ENCODE data around the gene ZNF644. TPM values are rescaled to one million over a fixed set of nuclear protein-coding genes. Genes with fewer than 3 reads are reported as not detected.

The ZNF644 gene
- total RNA-seq, 5 donors from 2014 or later (not counting 1 experiment from before 2014, with no cell fraction given): 55.0 to 139 (median 62.7) TPM

DNA sequence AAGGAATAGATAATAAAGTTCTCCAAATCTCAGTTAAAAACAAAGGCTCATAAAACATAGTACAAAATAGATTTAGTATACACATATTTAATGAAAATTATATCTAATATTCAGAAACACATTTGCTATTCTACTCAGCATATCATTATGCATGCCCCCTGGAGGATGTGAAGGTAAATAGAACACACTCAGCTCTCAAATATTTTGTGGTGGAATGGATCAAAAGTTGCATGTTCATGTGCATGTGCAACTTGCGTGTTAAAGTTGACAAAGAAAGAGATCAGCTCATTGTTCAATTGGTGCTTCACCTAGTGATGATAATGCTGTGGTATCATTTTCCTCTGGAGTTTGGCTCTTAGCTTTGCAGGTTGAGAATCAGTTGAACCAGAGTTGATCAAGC lies 4.9 kb upstream of the ZNF644 start:
- WGBS (ENCODE audit: insufficient coverage): 100% methylated on average over 1 of the region's 1 CpG
- H3K36me3 ChIP-seq (ENCODE audit: control insufficient read depth in 2 of 2, extremely low read depth in 1 of 2, insufficient read depth in 1 of 2, low read length in 1 of 2): no peaks in the 10 kb centered on the region
- no peak for ATAC-seq (replicated peaks in 1 of 4)
- CTCF ChIA-PET: interaction anchor here (0.7 to 1.2 kb wide), 4 partner anchors 9 to 448 kb away, joined by 3 to 7 read pairs (median 4); no protein-coding TSS in a partner anchor
- Mint-ChIP-seq H3K4me3 (no peak overlapping the region), H3K27ac (no peak overlapping the region), H3K27me3 (peaks cover 9 to 10% of the 10 kb centered on the region in 2 donors), H3K9me3 (no peaks in the 10 kb centered on the region), H3K4me1 (peaks cover 29 to 33% (median 29%) of the 10 kb centered on the region in 3 donors), H3K36me3 (no peaks in the 10 kb centered on the region)
- POLR2A ChIA-PET: interaction anchor here in 1 of 2 donors (0.6 kb wide), 1 partner anchor 149 kb away, joined by 3 read pairs; no protein-coding TSS in a partner anchor
- DNase-seq: peak in 1 of 35 experiments; percentile 32
- peaks cover 0 to 3% of the 10 kb centered on the region in 2 experiments for H3K27me3 ChIP-seq (replicated peaks in 1 of 2; ENCODE audit: control insufficient read depth in 2 of 2, extremely low read depth in 1 of 2, insufficient read depth in 2 of 2, low read length in 1 of 2)
- peaks cover 9% of the 10 kb centered on the region in 2 experiments for H3K4me1 ChIP-seq (ENCODE audit: control insufficient read depth in 1 of 2, extremely low read depth in 1 of 2, insufficient read depth in 2 of 2, low read length in 2 of 2)
- H3K27ac ChIP-seq (ENCODE audit: low read length): no peak overlapping the region
- no peak overlapping the region for H3K4me3 ChIP-seq (ENCODE audit: control insufficient read depth in 1 of 2, extremely low read depth in 1 of 2, low read length in 1 of 2)
- no peaks in the 10 kb centered on the region for H3K9me3 ChIP-seq

DNA sequence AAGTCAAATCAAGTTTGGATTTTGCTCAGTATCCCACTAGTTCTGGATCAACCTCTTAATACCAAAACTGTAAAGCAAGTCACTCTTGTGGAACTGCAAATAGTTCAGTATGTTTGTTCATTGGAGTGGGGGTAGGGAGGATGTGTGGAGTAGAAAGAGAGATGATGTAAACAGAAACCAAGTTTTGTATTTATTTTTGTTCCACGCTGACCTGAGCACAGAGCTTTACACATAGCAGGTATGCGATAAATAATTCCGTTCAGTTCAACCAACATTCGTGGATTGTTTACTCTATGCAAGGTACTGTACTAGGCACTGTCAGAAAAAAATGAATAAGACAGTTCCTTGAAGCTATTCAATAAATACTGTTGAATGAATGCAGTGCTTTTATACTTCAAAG lies 4.5 kb upstream of the ZNF644 start:
- CTCF ChIA-PET: interaction anchor here (0.7 to 1.2 kb wide), 4 partner anchors 8 to 447 kb away, joined by 3 to 7 read pairs (median 4); no protein-coding TSS in a partner anchor
- Mint-ChIP-seq H3K4me1 (peaks cover 29 to 33% (median 29%) of the 10 kb centered on the region in 3 donors), H3K27me3 (peaks cover 7% of the 10 kb centered on the region in 2 donors), H3K36me3 (no peaks in the 10 kb centered on the region), H3K9me3 (no peaks in the 10 kb centered on the region), H3K4me3 (no peak overlapping the region), H3K27ac (no peak overlapping the region)
- Histone ChIP-seq H3K27me3 (replicated peaks in 1 of 2; ENCODE audit: control insufficient read depth in 2 of 2, extremely low read depth in 1 of 2, insufficient read depth in 2 of 2, low read length in 1 of 2) (peaks cover 0 to 3% of the 10 kb centered on the region in 2 experiments), H3K4me1 (ENCODE audit: control insufficient read depth in 1 of 2, extremely low read depth in 1 of 2, insufficient read depth in 2 of 2, low read length in 2 of 2) (peaks cover 9 to 11% of the 10 kb centered on the region in 2 experiments), H3K4me3 (ENCODE audit: control insufficient read depth in 1 of 2, extremely low read depth in 1 of 2, low read length in 1 of 2) (no peak overlapping the region), H3K9me3 (no peaks in the 10 kb centered on the region), H3K27ac (ENCODE audit: low read length) (no peak overlapping the region), H3K36me3 (ENCODE audit: control insufficient read depth in 2 of 2, extremely low read depth in 1 of 2, insufficient read depth in 1 of 2, low read length in 1 of 2) (no peaks in the 10 kb centered on the region)
- no peak for ATAC-seq (replicated peaks in 1 of 4)
- POLR2A ChIA-PET: interaction anchor here in 1 of 2 donors (0.6 kb wide), 1 partner anchor 148 kb away, joined by 3 read pairs; no protein-coding TSS in a partner anchor
- WGBS (ENCODE audit: insufficient coverage): 80% methylated on average over 1 of the region's 4 CpGs
- DNase-seq: no peak

DNA sequence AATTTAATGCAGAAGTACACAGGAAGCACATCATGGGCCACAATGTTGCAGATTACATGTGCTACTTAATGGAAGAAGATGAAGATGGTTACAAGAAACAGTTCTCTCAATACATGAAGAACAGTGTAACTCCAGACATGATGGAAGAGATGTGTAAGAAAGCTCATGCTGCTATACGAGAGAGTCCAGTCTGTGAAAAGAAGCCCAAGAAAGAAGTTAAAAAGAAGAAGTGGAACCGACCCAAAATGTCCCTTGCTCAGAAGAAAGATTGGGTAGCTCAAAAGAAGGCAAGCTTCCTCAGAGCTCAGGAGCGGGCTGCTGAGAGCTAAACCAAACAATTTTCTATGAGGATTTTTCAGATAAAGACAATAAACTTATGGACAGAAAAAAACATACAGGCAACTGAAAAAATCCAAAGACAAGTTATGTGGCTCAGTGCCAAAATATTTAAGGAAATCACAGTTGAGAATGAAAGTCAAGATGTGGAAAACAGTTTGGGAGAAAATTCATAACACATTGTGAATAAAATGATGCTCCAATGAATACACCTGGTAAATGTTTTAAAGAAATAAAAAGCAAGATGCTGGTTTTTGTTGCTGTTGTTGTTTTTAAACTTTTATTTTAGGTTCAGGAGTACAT lies 2.8 kb upstream of the ZNF644 start:
- Mint-ChIP-seq H3K36me3 (no peaks in the 10 kb centered on the region), H3K9me3 (no peaks in the 10 kb centered on the region), H3K4me1 (peaks cover 44 to 46% (median 45%) of the 10 kb centered on the region in 3 donors), H3K27me3 (no peaks in the 10 kb centered on the region), H3K27ac (peak overlapping the region in 1 of 2 donors; percentile 7), H3K4me3 (peak overlapping the region in 1 of 3 donors; percentile 1)
- no peak overlapping the region for H3K4me3 ChIP-seq (ENCODE audit: control insufficient read depth in 1 of 2, extremely low read depth in 1 of 2, low read length in 1 of 2)
- H3K4me1 ChIP-seq (ENCODE audit: control insufficient read depth in 1 of 2, extremely low read depth in 1 of 2, insufficient read depth in 2 of 2, low read length in 2 of 2): peaks cover 16 to 22% of the 10 kb centered on the region in 2 experiments
- DNase-seq (no peak), ATAC-seq (replicated peaks in 1 of 4) (no peak)
- H3K36me3 ChIP-seq (ENCODE audit: control insufficient read depth in 2 of 2, extremely low read depth in 1 of 2, insufficient read depth in 1 of 2, low read length in 1 of 2): no peaks in the 10 kb centered on the region
- no peaks in the 10 kb centered on the region for H3K27me3 ChIP-seq (replicated peaks in 1 of 2; ENCODE audit: control insufficient read depth in 2 of 2, extremely low read depth in 1 of 2, insufficient read depth in 2 of 2, low read length in 1 of 2)
- 53% methylated on average over 2 of the region's 3 CpGs for WGBS (ENCODE audit: insufficient coverage)
- POLR2A ChIA-PET: no interaction called here
- no peak overlapping the region for H3K27ac ChIP-seq (ENCODE audit: low read length)
- CTCF ChIA-PET: no interaction called here
- H3K9me3 ChIP-seq: no peaks in the 10 kb centered on the region

DNA sequence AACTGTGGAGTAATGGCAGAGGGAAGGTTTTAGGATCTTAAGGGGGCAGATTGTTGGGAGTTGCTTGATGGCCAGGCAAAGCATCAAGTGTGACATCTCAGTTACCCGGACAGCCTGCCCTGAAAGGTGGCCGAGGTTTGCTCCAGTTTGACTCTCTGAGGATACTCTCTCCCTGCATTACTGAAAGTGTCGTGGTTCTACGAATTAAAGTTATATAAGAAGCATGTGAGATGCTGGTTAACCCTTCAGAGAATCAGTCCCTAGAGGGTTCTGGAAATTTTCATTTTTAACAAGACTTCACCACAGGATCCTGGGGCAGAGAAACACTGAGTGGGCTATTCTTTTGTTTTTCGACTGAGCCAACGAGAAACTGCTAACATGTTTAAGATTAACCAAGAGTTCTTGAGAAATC lies 689 bp upstream of the ZNF644 start:
- ChIA-PET CTCF (interaction anchor here in 1 of 2 donors (0.7 kb wide), 1 partner anchor 17 kb away, joined by 3 read pairs; no protein-coding TSS in a partner anchor), POLR2A (no interaction called here)
- Mint-ChIP-seq H3K4me3 (peak overlapping the region; percentile 89 to 95 (median 93)), H3K27ac (peak overlapping the region; percentile 94 to 99), H3K36me3 (peaks cover 5% of the 10 kb centered on the region), H3K4me1 (peaks cover 65 to 67% (median 66%) of the 10 kb centered on the region in 3 donors), H3K9me3 (no peaks in the 10 kb centered on the region), H3K27me3 (no peaks in the 10 kb centered on the region)
- H3K36me3 ChIP-seq (ENCODE audit: control insufficient read depth in 2 of 2, extremely low read depth in 1 of 2, insufficient read depth in 1 of 2, low read length in 1 of 2): no peaks in the 10 kb centered on the region
- WGBS (ENCODE audit: insufficient coverage): no CpG with 5 or more reads among the region's 6 CpGs
- ATAC-seq (replicated peaks in 1 of 4) (no peak), DNase-seq (peak in 1 of 35 experiments; percentile 2)
- H3K27ac ChIP-seq (ENCODE audit: low read length): peak overlapping the region; percentile 100
- no peaks in the 10 kb centered on the region for H3K27me3 ChIP-seq (replicated peaks in 1 of 2; ENCODE audit: control insufficient read depth in 2 of 2, extremely low read depth in 1 of 2, insufficient read depth in 2 of 2, low read length in 1 of 2)
- H3K4me1 ChIP-seq (ENCODE audit: control insufficient read depth in 1 of 2, extremely low read depth in 1 of 2, insufficient read depth in 2 of 2, low read length in 2 of 2): peaks cover 24 to 38% of the 10 kb centered on the region in 2 experiments
- no peaks in the 10 kb centered on the region for H3K9me3 ChIP-seq
- peak overlapping the region; percentile 92 to 99 for H3K4me3 ChIP-seq (ENCODE audit: control insufficient read depth in 1 of 2, extremely low read depth in 1 of 2, low read length in 1 of 2)

DNA sequence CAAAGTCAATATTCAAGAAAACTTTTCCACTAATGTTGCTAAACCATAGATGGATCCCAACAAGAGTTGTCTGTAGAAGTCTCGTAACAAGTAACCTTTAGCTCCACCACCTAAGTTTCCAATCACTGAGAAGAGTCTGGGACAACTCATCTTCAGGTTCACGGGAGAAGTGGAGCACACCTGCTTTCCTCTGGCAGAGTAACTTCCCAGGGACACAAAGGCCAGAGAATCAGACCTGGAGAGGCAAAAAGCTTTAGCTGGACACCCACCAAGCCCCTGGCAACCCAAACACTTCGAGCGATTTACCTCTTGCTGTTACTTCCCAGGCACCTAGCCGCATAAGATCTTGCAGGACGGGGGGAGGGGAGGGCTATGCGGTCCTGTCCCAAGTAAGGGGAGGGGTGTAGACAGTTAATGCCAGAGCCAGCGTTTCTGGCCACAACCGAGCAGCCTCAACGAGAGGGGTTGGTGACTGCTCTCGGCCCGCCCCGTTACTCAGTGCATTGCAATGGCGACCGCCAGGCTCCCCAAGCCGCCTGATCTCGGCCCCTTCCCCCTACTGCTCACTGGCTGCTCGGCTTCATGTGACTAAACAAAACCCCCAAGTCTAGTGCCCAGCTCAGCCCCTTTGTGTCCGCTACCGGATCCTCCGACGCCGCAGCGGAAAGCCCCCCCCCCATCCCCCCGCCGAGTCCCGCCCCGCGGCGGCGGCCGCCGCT lies 709 bp downstream of the ZNF644 start:
- H3K27ac Mint-ChIP-seq: peak overlapping the region; percentile 95 to 96
- H3K27me3 ChIP-seq (replicated peaks in 1 of 2; ENCODE audit: control insufficient read depth in 2 of 2, extremely low read depth in 1 of 2, insufficient read depth in 2 of 2, low read length in 1 of 2): no peaks in the 10 kb centered on the region
- no peaks in the 10 kb centered on the region for H3K36me3 ChIP-seq (ENCODE audit: control insufficient read depth in 2 of 2, extremely low read depth in 1 of 2, insufficient read depth in 1 of 2, low read length in 1 of 2)
- CTCF ChIA-PET: no interaction called here
- peak overlapping the region; percentile 73 to 99 for H3K4me3 ChIP-seq (ENCODE audit: control insufficient read depth in 1 of 2, extremely low read depth in 1 of 2, low read length in 1 of 2)
- H3K36me3 Mint-ChIP-seq: peaks cover 5% of the 10 kb centered on the region
- no peaks in the 10 kb centered on the region for H3K9me3 ChIP-seq
- DNase-seq (peak; percentile 36 to 80 (median 64)), ATAC-seq (replicated peaks in 1 of 4) (peak; percentile 17 to 56 (median 36))
- H3K9me3 Mint-ChIP-seq: no peaks in the 10 kb centered on the region
- POLR2A ChIA-PET: interaction anchor here in 1 of 2 donors (0.6 to 1.9 kb wide), 5 partner anchors 10 to 1285 kb away, joined by 3 to 7 read pairs (median 6); no protein-coding TSS in a partner anchor
- H3K27ac ChIP-seq (ENCODE audit: low read length): peak overlapping the region; percentile 100
- H3K27me3 Mint-ChIP-seq: no peaks in the 10 kb centered on the region
- peaks cover 32 to 40% of the 10 kb centered on the region in 2 experiments for H3K4me1 ChIP-seq (ENCODE audit: control insufficient read depth in 1 of 2, extremely low read depth in 1 of 2, insufficient read depth in 2 of 2, low read length in 2 of 2)
- peak overlapping the region; percentile 89 to 95 (median 93) for H3K4me3 Mint-ChIP-seq
- WGBS (ENCODE audit: insufficient coverage): 1% methylated on average over 16 of the region's 33 CpGs
- peaks cover 72 to 77% (median 76%) of the 10 kb centered on the region in 3 donors for H3K4me1 Mint-ChIP-seq

DNA sequence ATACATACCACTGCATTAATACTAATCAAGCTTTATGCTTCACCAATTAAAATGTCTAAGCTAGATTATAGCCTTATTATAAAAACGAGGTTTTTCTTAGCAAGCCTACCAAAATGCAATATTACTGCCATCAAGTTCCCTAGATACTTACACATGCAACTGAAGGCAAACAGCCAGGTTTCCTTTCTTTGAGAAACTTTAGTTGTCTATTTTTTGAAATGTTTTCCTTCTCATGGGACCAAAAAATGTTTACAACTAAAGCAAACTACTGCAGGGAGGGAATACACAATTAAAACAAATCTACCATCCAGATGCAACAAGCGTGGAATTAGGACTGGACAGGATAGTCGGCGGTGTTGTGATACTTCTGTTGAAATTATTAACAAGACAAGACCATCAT lies 1.3 kb downstream of the ZNF644 start:
- Mint-ChIP-seq H3K27ac (peak overlapping the region; percentile 95 to 96), H3K9me3 (no peaks in the 10 kb centered on the region), H3K27me3 (no peaks in the 10 kb centered on the region), H3K4me1 (peaks cover 79 to 82% (median 81%) of the 10 kb centered on the region in 3 donors), H3K4me3 (peak overlapping the region; percentile 89 to 95 (median 93)), H3K36me3 (peaks cover 5% of the 10 kb centered on the region)
- H3K27me3 ChIP-seq (replicated peaks in 1 of 2; ENCODE audit: control insufficient read depth in 2 of 2, extremely low read depth in 1 of 2, insufficient read depth in 2 of 2, low read length in 1 of 2): no peaks in the 10 kb centered on the region
- no peaks in the 10 kb centered on the region for H3K36me3 ChIP-seq (ENCODE audit: control insufficient read depth in 2 of 2, extremely low read depth in 1 of 2, insufficient read depth in 1 of 2, low read length in 1 of 2)
- H3K4me3 ChIP-seq (ENCODE audit: control insufficient read depth in 1 of 2, extremely low read depth in 1 of 2, low read length in 1 of 2): peak overlapping the region; percentile 73 to 99
- H3K4me1 ChIP-seq (ENCODE audit: control insufficient read depth in 1 of 2, extremely low read depth in 1 of 2, insufficient read depth in 2 of 2, low read length in 2 of 2): peaks cover 32 to 42% of the 10 kb centered on the region in 2 experiments
- ChIA-PET POLR2A (interaction anchor here (0.6 to 1.9 kb wide), 2 partner anchors 10 to 97 kb away, joined by 4 to 7 read pairs; no protein-coding TSS in a partner anchor), CTCF (no interaction called here)
- 50% methylated on average over 1 of the region's 4 CpGs for WGBS (ENCODE audit: insufficient coverage)
- DNase-seq (no peak), ATAC-seq (replicated peaks in 1 of 4) (no peak)
- no peaks in the 10 kb centered on the region for H3K9me3 ChIP-seq
- peak overlapping the region; percentile 100 for H3K27ac ChIP-seq (ENCODE audit: low read length)

Data from T-cell (primary cell).